ENCODE results near the gene DRD4.

The DRD4 gene

GRCh38 chr11:610146-610801, 26.8 kb upstream of the DRD4 start:
- no peak for DNase-seq

GRCh38 chr11:611001-611996, 25.8 kb upstream of the DRD4 start:
- DNase-seq: no peak

DNA sequence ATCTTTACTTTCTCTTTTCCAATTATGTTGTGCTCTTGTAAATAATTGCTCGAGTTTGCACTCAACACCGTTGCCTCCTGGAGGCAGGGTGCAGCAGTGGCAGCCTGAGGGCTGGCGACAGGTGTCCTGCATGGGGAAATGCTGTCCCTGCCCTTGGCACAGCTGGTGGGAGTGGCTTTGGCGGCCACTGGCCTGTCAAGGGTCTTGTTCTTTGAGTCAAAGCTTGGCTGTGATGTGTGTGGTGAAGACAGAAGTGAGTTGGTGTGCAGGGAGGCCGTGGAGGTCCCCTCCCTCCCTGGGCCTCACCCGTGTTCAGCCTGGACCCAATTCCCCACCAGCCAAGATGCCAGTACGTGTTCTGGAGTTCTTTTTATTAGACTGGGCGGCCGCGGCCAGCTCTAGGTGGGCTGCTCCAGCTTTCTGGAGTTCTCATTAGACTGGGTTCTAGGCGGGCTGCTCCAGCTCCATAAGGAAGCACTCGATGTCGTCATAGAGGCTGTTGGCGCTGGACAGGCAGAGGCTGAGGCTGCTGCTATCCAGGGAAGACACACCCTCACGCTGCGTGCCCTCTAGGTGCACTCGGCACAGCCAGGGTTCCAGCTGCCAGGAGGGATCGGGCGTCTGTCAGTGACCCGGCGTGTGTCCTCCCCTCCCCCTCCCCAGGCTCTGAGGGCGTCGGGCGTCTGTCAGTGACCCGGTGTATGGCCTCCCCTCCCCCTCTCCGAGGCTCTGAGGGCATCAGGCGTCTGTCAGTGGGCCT, 24.7 kb upstream of the DRD4 start:
- DNase-seq: peak; percentile 27

- no peak for DNase-seq
These were observed 24.1 kb upstream of the DRD4 start for GRCh38 chr11:612961-613300.

DNA sequence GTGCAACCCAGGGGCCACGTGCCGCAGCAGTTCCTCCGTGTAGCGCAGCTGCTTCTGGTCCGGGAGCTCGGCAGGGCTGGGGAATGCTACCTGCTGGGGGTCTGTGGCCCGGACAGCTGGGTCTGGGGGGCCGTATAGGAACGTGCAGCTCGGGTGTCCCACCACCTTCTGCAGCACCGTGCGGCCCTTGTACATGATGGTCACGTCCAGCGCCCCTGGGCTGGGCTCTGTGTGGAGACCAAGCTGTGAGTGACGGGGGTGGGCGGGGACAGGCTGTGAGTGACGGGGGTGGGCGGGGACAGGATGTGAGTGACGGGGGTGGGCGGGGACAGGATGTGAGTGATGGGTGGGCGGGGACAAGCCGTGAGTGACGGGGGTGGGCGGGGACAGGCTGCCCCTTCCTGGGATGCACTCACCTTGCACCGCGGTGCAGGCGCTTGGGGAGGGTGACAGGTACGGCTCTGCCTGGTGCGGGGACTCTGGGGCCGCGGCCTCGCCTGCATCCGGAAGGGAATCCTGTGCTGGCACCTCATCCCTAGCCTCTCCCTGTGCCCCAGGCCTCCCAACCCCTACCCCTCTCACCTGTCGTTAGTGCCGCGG, 23.6 kb upstream of the DRD4 start:
- peak; percentile 79 for DNase-seq

DNA sequence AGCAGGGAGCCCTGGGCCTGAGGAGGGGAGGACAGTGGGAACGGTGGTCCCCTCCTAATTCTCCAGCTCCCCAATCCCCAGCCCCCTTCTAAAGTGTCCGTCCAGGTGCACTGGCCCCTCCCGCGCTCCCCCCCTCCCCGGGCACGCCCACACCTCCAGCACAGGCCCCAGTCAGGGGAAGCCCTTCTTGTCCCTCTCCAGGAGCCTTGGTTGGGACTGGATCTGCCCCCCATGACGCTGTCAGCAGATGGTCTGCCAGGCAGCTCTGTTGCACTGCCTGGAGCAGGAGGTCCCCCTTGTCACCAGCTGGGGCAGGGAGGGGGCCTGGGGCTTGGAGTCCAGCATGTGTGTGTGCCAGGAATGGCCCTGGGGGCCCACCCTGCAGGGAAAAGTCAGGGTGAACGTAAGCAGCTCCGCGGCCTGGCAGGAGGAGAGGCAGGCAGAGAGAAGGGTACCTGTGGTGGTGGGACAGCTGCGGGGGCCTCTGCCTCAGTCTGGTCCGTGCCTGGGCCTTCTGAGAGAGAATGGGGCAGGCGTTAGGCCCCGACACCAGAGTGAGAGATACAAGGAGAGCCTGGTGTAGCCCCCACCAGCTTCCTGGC, 22.9 kb upstream of the DRD4 start:
- no peak for DNase-seq

DNA sequence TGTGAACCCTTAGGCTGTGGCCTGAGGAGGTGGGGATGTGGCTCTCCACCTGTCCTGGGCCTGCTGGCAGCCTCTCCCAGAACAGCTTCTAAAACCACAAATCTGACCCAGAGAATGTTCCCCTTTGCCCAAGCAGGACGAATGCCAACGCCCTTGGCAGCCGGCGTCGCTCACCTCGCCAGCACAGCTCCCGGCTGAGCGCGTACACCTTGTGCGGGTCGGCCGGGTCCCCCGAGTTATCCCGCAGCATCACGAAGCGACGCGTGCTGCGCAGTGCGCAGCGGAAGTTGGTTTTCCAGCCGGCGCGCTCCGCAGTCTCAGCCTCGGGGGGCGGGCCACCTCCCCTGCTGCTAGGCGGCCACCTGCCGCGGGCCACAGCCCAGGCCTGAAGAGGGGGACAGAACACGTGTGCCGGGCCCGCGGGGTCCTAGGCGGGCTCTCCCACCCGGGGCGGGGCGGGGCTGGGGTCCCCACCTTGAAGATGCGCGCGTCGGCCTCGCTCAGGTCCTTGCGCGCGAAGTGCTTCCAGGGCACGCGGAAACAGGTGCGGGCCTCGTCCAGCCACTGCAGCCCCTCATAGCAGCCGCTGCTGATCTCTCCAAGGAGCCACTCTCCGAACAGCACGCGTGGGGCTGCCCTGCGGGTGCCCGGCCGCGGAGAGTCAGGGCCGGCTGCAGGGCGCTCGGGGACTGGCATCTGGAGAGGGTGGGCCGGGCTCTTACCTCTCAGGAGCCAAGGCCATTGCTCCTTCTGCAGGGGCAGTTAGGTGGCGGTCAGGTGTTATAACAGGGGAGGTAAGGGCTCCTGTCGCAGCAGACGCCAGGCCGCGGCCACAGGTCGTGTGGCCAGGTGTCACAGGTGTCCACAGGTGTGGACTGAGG, 22.2 kb upstream of the DRD4 start:
- no peak for DNase-seq

GRCh38 chr11:615504-616319, 21.4 kb upstream of the DRD4 start, which contains the start of gene IRF7:
Gene IRF7, minus strand, starts transcription at chr11:615950. Its CDS starts 586 bp downstream, at chr11:615364.
- DNase-seq: peak; percentile 89

GRCh38 chr11:616320-617198, 20.5 kb upstream of the DRD4 start:
- DNase-seq: no peak

DNA sequence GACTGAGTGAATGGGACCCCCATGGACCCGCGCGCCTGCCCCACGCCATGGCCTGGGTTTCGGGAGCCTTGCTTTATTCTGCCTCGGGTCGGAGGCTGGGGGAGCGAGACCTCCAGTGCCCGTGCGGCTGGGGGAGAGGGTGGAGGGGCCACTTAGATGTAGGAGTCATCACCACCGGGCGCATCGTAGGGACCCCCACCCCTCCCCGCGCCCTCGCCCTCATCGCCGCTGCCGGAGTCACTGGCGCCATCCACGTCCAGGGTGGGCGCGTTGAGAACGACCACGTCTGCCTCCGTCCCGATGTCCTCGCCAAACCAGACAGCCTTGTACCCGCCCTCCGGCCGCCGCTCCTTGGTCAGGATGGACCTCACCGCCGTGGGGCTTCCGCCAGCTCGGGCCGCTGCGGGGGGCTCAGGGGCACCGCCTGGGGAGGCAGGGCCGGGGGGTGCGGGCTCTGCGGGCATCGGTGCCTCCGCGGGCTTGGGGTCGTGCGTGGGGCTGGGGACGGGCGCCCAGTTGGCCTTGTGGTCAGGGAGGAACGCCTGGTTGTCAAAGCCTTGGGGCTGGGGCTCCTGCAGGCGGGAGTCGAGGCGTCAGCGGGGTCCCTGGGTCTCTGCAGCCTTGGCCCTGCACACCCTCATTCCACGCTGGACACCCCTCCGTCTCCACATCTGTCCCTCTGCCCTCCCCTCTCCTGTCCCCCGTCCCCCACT, 19.7 kb upstream of the DRD4 start:
- no peak for DNase-seq

DNA sequence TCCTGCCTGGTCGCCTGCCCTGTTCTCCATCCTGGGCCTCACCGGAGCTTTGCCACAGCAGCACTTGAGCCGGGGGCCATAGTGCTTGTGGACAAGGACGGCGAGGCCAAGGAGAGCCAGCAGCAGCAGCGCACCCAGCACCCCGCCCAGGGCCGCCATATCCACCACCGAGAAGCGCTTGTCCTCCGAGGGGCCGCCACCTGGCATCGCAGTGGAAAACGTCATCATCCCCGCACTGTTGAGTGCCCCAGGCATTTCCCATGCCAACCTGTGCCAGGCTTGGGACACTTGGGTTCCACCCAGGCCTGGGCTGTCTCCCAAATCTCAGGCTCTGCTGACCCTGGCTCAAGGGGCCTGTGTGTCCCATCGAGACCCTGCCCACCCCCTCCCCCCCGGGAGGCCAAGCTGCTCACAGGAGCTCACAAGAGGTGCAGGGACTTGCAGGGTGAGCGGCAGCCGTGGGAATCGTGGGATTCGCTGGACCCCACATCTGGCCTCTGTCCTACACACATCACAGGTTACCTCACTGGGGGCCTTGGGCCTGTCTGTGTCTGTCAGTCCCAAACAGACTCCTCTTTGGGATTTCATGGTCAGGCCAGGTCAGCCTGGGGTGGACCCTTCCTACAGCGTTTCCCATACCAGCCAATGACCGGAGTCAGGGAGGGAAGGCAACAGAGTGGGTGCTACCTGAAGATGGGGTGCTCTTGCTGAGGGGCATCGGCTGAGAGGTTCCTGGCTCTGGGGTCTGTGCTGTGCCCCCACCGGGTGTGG, 19.0 kb upstream of the DRD4 start:
- DNase-seq: no peak

DNA sequence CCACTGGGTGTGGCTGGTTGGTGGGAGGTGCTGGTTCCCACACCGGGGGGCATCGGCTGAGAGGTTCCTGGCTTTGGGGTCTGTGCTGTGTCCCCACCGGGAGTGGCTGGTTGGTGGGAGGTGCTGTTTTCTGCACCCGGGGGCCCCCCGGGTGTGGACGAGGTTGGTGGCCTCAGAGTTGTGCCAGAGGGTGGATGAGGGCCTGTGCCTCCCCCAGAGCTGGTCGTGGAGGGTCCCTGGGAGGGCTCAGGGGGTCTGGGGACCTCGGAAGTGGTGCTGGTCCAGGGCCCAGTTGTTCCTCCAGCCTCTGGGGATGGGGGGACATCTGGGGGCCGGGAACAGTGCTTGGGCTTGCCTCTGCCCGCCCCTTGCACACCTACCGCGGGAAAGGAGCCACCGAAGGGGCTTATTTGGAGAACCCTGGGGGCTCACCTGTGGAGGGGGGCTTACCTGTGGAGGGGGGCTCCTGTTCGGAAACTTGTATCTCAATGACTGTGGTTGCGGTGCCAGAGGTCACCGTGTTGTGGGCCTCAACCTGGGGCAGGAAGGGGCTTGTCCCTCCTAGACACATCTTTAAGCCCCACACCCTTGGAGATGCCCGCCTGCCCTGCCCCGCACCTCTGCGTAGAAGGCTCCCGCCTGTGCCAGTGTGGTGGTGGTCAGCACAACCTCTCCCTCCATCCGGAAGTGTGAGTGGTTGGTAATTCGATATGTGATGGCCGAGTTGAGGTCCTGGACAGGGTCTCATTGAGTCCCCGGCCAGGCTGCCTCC, 18.0 kb upstream of the DRD4 start:
- no peak for DNase-seq

GRCh38 chr11:619628-620050, 17.4 kb upstream of the DRD4 start:
- DNase-seq: no peak

- DNase-seq: no peak
These were observed 16.9 kb upstream of the DRD4 start for GRCh38 chr11:620201-620600.

- DNase-seq: no peak
These were observed 15.9 kb upstream of the DRD4 start for GRCh38 chr11:620935-621814.

GRCh38 chr11:621838-622237, 15.2 kb upstream of the DRD4 start:
- no peak for DNase-seq
